T47D (cell line): ENCODE results near the gene RPS27.
A peak's percentile ranks its signal among the peaks of the same experiment; 100 is the strongest.

Source experiments
- DNase-seq, 2 experiments: peaks; one replicate each; pipeline versions ENCODE4 v3.0.0 to v3.0.0-alpha.2; 2011 to 2012; ENCODE audit warnings: low read depth in 1 of 2, low spot score in 1 of 2
- JUND ChIP-seq: IDR thresholded peaks from 2 replicates; pipeline ENCODE4 v1.6.1; 2012; ENCODE audit warnings: low read depth
- in situ Hi-C: cut with HindIII; loops from 2 replicates; pipeline ENCODE4 v1.10.0; 2016; ENCODE audit warnings: low sequenced_read_pairs, low pct_unique_long_range_greater_than_20kb

Gene RPS27

GRCh38 chr1:153990468-153991150 lies at the start of gene RPS27:
Gene RPS27 (plus strand): TSS chr1:153990762. CDS start chr1:153990797, 35 bp downstream.
- in situ Hi-C loops = no loop called here
- DNase-seq = peak; percentile 93 to 100
- no peak for TF ChIP-seq JUND

GRCh38 chr1:153941826-153942725 lies 48.5 kb upstream of the RPS27 start:
- no peak for DNase-seq
- no peak for TF ChIP-seq JUND
- in situ Hi-C loops = no loop called here

DNA sequence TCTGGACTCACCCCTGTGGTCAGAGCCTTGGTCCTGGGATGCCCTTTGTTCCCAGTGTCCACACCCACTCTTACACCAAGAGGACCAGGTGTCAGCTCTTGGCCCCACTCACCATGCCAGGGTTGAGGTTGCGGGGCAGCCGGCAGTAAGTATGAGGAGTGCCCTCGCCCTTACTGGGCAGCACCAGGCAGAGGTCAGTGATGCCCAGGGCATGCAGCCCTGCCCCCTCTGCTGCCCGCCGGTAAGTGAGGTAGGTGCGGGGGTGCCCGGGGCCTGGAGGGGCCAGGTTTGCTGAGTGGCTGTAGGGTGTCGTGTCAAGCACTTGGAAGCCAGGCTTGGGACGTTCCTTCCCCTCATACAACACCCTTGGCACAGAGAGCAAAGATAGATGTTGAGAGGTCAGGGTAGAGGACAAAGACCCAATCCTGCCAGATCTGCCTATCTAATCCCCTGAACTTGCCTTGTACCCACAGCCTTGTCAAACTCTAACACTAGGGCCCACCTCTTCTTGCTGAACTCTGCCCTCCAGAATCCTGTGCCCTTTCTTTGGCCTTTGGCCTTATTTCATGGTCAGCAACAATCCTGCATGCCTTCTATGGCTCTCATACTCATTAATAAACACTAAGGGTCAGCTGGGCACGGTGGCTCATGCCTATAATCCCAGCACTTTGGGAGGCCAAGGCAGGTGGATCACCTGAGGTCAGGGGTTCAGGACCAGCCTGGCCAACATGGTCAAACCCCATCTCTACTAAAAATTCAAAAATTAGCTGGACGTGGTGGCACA lies 47.6 kb upstream of the RPS27 start:
- no peak for TF ChIP-seq JUND
- no peak for DNase-seq
- in situ Hi-C loops = no loop called here

DNA sequence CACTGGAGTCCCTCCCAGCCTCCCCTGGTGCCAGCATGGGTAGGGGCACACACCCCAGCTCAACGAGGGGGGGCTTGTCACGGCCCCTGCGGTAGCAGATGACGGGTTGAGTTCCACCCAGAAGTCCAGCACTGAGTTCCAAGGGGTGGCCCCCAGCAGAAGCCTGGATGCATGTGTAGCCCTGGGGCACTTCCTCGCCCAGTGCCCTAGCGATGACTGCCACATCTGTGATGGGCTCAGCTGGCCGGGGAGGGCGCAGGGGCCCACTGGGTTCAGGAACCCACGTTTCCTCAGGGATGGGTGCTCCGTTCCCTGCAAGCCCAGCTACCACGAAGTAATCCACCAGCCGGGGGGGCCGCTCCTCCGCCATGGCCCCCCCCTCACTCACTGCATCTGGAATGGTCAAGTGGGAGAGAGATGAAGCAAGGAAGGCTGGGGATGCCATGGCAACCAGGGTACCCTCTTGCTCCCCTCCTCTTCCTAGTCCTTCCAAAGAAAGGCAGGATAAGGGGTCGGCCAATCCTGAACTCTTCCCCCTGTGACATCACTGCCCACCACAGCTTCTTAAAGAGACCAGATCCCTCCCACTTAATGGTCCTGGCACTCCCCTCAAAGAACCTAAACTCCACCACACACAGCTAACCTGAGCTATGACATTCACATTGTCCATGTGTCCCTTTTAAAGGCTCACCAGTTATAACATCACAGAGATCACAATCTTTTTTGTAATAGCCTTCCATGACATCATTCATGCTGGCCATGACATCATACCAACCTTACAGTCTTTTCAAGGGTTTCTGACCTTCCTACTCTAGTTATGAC lies 46.3 kb upstream of the RPS27 start:
- no peak for DNase-seq
- in situ Hi-C loops = no loop called here
- TF ChIP-seq JUND = no peak

DNA sequence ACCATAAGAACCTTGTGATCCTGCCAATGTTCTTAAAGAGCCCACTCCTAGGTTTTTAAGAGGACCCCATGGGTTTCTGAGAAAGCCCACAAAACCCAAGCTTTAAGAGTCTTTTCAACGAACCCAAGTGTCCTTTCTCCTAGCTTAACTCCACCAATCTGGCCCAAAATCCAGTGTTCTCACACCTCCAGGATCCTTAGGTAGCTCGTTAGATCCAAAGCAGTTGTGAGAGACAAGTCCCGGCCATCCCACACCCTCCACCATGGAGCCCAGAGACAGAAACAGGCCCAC lies 45.8 kb upstream of the RPS27 start:
- no peak for TF ChIP-seq JUND
- DNase-seq = no peak
- in situ Hi-C loops = no loop called here

DNA sequence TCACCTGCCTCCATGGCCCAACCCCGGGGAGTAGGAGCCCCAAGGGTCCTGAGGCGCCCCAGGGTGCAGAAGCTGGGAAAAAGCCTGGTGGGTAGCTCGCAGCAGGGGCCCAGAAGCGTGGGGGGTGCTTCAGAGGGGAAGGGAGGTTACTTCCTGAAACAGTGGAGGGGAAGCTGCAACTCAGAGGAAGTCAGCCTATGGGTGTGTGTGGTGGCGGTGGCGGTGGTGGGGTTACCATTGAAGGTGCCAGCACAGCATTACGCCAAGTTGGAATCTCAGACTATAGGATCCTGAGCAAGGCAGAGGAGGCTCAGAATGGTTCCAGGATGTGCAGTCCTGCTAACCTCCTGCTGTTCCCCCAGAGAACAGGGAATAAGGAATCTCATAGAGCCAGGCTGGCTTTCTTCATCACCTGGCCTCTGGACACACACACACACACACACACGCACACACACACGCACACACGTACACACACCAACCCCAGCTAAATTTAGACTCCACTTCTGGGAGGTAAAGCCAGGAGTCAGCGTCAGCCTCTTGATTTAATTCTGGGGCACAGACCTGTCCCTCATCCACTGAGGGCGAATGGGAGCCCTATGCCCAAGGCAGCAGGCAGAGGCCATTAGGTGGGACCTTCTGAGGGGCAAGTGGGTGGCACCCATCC lies 45.3 kb upstream of the RPS27 start:
- TF ChIP-seq JUND = no peak

GRCh38 chr1:153945795-153946621 lies 44.6 kb upstream of the RPS27 start:
- in situ Hi-C loops = no loop called here

More for the DNA sequence above, 45.3 kb upstream of the RPS27 start:
- peak in 1 of 2 experiments; percentile 62 for DNase-seq
- in situ Hi-C loops = no loop called here

GRCh38 chr1:153946622-153947241 lies 43.8 kb upstream of the RPS27 start, which contains the start of gene DENND4B:
Gene DENND4B (minus strand): TSS chr1:153946718. CDS start chr1:153944374, 2,344 bp downstream.
- in situ Hi-C loops = no loop called here
- DNase-seq = peak; percentile 88 to 97
- TF ChIP-seq JUND = no peak

More at GRCh38 chr1:153945795-153946621, 44.6 kb upstream of the RPS27 start:
- peak; percentile 84 to 88 for DNase-seq
- TF ChIP-seq JUND = no peak

- no peak for TF ChIP-seq JUND
These were observed 39.4 kb upstream of the RPS27 start for GRCh38 chr1:153951183-153951582.

DNA sequence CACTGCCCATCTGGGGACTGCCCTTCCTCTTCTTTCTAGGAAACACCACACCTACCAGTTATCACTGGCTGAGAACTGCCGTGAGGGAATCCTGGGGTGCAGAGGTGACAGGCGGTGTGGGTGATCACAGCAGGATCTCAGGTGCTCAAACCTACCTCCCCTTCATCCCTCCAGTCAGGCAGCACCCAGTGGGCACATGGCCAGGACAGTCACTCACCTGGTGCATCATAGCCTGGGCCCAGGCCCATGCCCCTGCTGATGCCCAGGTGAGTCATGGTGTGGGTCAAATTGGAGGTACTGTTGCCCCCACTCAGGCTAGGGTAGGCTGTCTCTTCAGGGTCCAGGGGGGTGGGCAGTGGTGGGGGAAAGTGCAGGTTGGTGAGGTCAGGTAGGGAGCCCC lies 38.8 kb upstream of the RPS27 start:
- no peak for TF ChIP-seq JUND
- in situ Hi-C loops = no loop called here
- no peak for DNase-seq

More at GRCh38 chr1:153951183-153951582, 39.4 kb upstream of the RPS27 start:
- no peak for DNase-seq
- in situ Hi-C loops = no loop called here
